ENCODE data around the gene MAPRE2.
"Not testable (repeated sequence)": the region's sequence is repeated elsewhere in the genome, so short reads cannot be mapped to it uniquely, and the experiment has no call there.

MAPRE2 gene

DNA sequence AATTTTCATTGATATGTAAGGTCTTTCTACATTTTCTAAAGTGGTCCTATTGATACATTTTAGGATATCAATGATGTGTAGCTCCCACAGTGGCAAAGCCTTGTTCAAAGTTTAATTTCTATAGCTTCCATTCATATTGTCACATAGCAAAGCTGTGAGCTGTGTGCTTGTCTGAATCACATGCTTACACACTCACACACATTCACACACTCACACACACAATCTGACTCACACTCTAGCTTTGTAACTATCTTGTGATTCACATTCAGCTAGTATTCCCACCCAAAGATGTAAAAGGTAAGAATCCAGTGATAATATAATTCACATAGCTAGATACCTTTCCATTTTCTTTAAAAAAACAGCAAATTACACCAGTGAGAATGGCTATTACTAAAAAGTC lies 58.7 kb downstream of the MAPRE2 start:
- H3K4me3 ChIP-seq (ENCODE audit: low read length) = no peak overlapping the region
- TF ChIP-seq, protein P1, sequence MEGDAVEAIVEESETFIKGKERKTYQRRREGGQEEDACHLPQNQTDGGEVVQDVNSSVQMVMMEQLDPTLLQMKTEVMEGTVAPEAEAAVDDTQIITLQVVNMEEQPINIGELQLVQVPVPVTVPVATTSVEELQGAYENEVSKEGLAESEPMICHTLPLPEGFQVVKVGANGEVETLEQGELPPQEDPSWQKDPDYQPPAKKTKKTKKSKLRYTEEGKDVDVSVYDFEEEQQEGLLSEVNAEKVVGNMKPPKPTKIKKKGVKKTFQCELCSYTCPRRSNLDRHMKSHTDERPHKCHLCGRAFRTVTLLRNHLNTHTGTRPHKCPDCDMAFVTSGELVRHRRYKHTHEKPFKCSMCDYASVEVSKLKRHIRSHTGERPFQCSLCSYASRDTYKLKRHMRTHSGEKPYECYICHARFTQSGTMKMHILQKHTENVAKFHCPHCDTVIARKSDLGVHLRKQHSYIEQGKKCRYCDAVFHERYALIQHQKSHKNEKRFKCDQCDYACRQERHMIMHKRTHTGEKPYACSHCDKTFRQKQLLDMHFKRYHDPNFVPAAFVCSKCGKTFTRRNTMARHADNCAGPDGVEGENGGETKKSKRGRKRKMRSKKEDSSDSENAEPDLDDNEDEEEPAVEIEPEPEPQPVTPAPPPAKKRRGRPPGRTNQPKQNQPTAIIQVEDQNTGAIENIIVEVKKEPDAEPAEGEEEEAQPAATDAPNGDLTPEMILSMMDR (conservative IDR thresholded peaks at IDR 0.05; ENCODE audit: low read depth, low read length) = no peak
- no peak for DNase-seq (ENCODE audit: low read depth)

GRCh38 chr18:35104391-35105051 lies 63.3 kb downstream of the MAPRE2 start:
- TF ChIP-seq, protein P1 (conservative IDR thresholded peaks at IDR 0.05; ENCODE audit: low read depth, low read length) = no peak
- DNase-seq (ENCODE audit: low read depth) = no peak
- no peak overlapping the region for H3K4me3 ChIP-seq (ENCODE audit: low read length)

GRCh38 chr18:35106013-35106844 lies 65.0 kb downstream of the MAPRE2 start:
- no peak overlapping the region for H3K4me3 ChIP-seq (ENCODE audit: low read length)
- no peak for DNase-seq (ENCODE audit: low read depth)
- TF ChIP-seq, protein P1 (conservative IDR thresholded peaks at IDR 0.05; ENCODE audit: low read depth, low read length) = no peak

- TF ChIP-seq, protein P1 (conservative IDR thresholded peaks at IDR 0.05; ENCODE audit: low read depth, low read length) = no peak
- no peak for DNase-seq (ENCODE audit: low read depth)
- H3K4me3 ChIP-seq (ENCODE audit: low read length) = no peak overlapping the region
Observed at GRCh38 chr18:35106845-35107148, 65.6 kb downstream of the MAPRE2 start.

DNA sequence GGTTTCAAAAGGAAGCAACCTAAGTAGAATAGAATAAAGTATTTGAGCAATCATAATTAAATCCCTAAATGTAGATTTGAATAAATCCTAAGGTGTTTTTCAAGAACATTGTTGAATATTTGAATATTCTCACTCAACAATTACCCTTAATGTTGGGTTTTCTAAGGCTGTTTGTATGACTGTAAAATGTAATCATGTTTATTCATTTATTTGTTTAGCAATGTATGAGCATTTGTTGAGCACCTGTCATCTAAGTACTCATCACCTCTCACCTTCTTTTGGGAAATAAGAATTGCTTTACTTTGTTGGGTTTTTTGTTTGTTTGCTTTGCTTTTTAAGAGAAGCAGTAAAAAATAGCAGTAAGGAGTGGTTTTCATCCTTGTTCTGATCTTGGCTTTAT lies 66.0 kb downstream of the MAPRE2 start:
- DNase-seq (ENCODE audit: low read depth) = no peak
- no peak overlapping the region for H3K4me3 ChIP-seq (ENCODE audit: low read length)
- TF ChIP-seq, protein P1 (conservative IDR thresholded peaks at IDR 0.05; ENCODE audit: low read depth, low read length) = no peak

DNA sequence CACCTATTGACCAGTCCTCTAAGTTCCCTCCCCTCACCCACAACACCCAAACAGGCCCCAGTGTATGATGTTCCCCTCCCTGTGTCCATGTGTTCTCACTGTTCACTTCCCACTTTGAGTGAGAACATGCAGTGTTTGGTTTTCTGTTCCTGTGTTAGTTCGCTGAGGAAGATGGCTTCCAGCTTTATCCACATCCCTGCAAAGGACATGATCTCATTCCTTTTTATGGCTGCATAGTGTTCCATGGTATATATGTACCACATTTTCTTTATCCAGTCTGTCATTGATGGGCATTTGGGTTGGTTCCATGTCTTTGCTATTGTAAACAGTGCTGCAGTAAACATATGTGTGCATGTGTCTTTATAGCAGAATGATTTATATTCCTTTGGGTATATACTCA lies 66.9 kb downstream of the MAPRE2 start:
- not testable (repeated sequence) for DNase-seq (ENCODE audit: low read depth); H3K4me3 ChIP-seq (ENCODE audit: low read length)

DNA sequence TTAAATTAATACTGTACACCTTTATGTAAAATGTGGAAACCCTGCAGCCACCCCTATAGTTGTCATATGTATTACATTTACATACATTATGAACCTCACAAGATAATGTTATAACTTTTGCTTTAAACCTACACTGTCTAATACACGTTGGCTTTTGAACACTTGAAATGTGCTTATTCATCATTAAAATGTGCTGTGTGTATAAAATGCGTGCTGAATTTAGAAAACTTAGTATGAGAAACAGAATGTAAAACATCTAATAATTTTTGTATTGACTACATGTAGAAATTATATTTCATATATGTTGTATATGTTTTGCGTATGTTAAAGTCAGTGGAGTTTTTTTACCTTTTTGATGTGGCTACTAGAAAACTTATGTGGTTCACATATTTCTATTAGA lies 68.8 kb downstream of the MAPRE2 start:
- DNase-seq (ENCODE audit: low read depth) = no peak
- no peak overlapping the region for H3K4me3 ChIP-seq (ENCODE audit: low read length)
- TF ChIP-seq, protein P1 (conservative IDR thresholded peaks at IDR 0.05; ENCODE audit: low read depth, low read length) = no peak

Data from retinal pigment epithelial cell (primary cell).